MCF 10A (cell line): ENCODE results near the gene SLC12A6. TPM values are rescaled to one million over a fixed set of nuclear protein-coding genes. Genes with fewer than 3 reads are reported as not detected.
"Not testable (repeated sequence)": the region's sequence is repeated elsewhere in the genome, so short reads cannot be mapped to it uniquely, and the experiment has no call there.

Experiments
- BruUV-seq: library from RNA; stranded (reverse); fragments of 400-500 nt; replicated peaks from 2 replicates; lab custom pipeline; 2021; lab: Mats Ljungman, UMichigan
- CTCF ChIA-PET: fragments of 300-600 bp; sonication (Branson Sonifier 250); formaldehyde crosslinking; extraction: SDS; loops from one replicate; lab custom pipeline; 2021; ENCODE audit warnings: antibody characterized with exemption, inconsistent platforms; lab: Yijun Ruan, JAX
- POLR2A ChIA-PET: fragments of 300-600, 350-650 bp; sonication (Branson Sonifier 250); formaldehyde crosslinking; extraction: SDS; loops from one replicate; lab custom pipeline; 2020; ENCODE audit warnings: antibody characterized with exemption, inconsistent platforms; lab: Yijun Ruan, JAX
- DNase-seq: peaks from one replicate; pipeline ENCODE4 v3.0.0-alpha.2; 2018; ENCODE audit not compliant: unreplicated experiment
- H3K27ac Mint-ChIP-seq: one replicate; pipeline ENCODE4 v1.8.0; 2022; ENCODE audit warnings: mild to moderate bottlenecking, low read depth, mixed read lengths; ENCODE audit not compliant: unreplicated experiment
- H3K27me3 Mint-ChIP-seq: one replicate; pipeline ENCODE4 v1.8.0; 2022; ENCODE audit warnings: mixed read lengths; ENCODE audit not compliant: insufficient read depth, unreplicated experiment
- H3K36me3 Mint-ChIP-seq: one replicate; pipeline ENCODE4 v1.8.0; 2022; ENCODE audit warnings: mild to moderate bottlenecking, moderate library complexity, mixed read lengths; ENCODE audit not compliant: insufficient read depth, unreplicated experiment
- H3K4me1 Mint-ChIP-seq: one replicate; pipeline ENCODE4 v1.8.0; 2022; ENCODE audit warnings: mixed read lengths; ENCODE audit not compliant: insufficient read depth, unreplicated experiment
- H3K4me3 Mint-ChIP-seq: one replicate; pipeline ENCODE4 v1.8.0; 2022; ENCODE audit warnings: mild to moderate bottlenecking, moderate library complexity, mixed read lengths; ENCODE audit not compliant: unreplicated experiment
- H3K9me3 Mint-ChIP-seq: one replicate; pipeline ENCODE4 v1.8.0; 2022; ENCODE audit warnings: mixed read lengths; ENCODE audit not compliant: unreplicated experiment
- CTCF ChIP-seq: fragments of 200-600 bp; IDR thresholded peaks from one replicate; pipeline ENCODE4 v1.8.0; 2022; ENCODE audit warnings: antibody characterized with exemption, mild to moderate bottlenecking; ENCODE audit not compliant: unreplicated experiment
- intact Hi-C: fragments of 100-400 bp; cut with micrococcal nuclease; formaldehyde crosslinking; loops from 2 replicates; pipeline ENCODE4 v1.14.1; 2022
- total RNA-seq: library from RNA; stranded (reverse); gene quantifications from 2 replicates; pipeline ENCODE4 v1.2.3, GENCODE V29; 2022

The SLC12A6 gene
- total RNA-seq, 1 experiment from 2014 or later = 11.7 TPM

- Mint-ChIP-seq H3K27ac (peak within 1 kb of the TSS; percentile 93), H3K36me3 (peaks cover 14% of the 10 kb centered on the region), H3K27me3 (no peaks in the 10 kb centered on the region), H3K4me1 (peaks cover 17% of the 10 kb centered on the region), H3K9me3 (no peaks in the 10 kb centered on the region), H3K4me3 (peak within 1 kb of the TSS; percentile 80)
- peak; percentile 95 for DNase-seq
- TF ChIP-seq CTCF = peak; percentile 77
- CTCF ChIA-PET = interaction anchor here (0.6 to 5.0 kb wide), 27 partner anchors 11 to 615 kb away, joined by 3 to 64 read pairs (median 4); partner anchors contain the start of genes LPCAT4, NOP10 and NUTM1
- no TSS peak for BruUV-seq
- POLR2A ChIA-PET = interaction anchor here (0.6 to 3.9 kb wide), 26 partner anchors 9 to 374 kb away, joined by 3 to 32 read pairs (median 5); partner anchors contain the start of genes AVEN, EMC4, EMC7 and GOLGA8A
- intact Hi-C loops = loop anchor here (1.0 to 5.0 kb wide), 4 partner anchors 99 to 472 kb away; no protein-coding TSS in a partner anchor
Measured at GRCh38 chr15:34209421-34210282, 127.9 kb downstream of the SLC12A6 start, which contains the start of gene KATNBL1. Gene KATNBL1 (minus strand): TSS chr15:34210096. CDS start chr15:34163676, 46,420 bp downstream.

GRCh38 chr15:34206011-34206410 lies 131.6 kb downstream of the SLC12A6 start:
- no peak for TF ChIP-seq CTCF
- ChIA-PET POLR2A (interaction anchor here (0.7 kb wide), 2 partner anchors 43 to 231 kb away, joined by 3 read pairs; no protein-coding TSS in a partner anchor), CTCF (no interaction called here)
- H3K4me1 Mint-ChIP-seq = peaks cover 23% of the 10 kb centered on the region
- BruUV-seq = no TSS peak
- DNase-seq = peak; percentile 19
- intact Hi-C loops = no loop called here
- no peaks in the 10 kb centered on the region for H3K9me3 Mint-ChIP-seq
- no peak overlapping the region for H3K27ac Mint-ChIP-seq
- no peak overlapping the region for H3K4me3 Mint-ChIP-seq
- H3K27me3 Mint-ChIP-seq = no peaks in the 10 kb centered on the region
- H3K36me3 Mint-ChIP-seq = peaks cover 14% of the 10 kb centered on the region

GRCh38 chr15:34203936-34204335 lies 133.6 kb downstream of the SLC12A6 start:
- H3K9me3 Mint-ChIP-seq = no peaks in the 10 kb centered on the region
- no peak overlapping the region for H3K27ac Mint-ChIP-seq
- no peak overlapping the region for H3K4me3 Mint-ChIP-seq
- peaks cover 19% of the 10 kb centered on the region for H3K36me3 Mint-ChIP-seq
- ChIA-PET CTCF (no interaction called here), POLR2A (interaction anchor here (1.2 kb wide), 1 partner anchor 102 kb away, joined by 5 read pairs; the partner anchor contains the start of genes EMC7 and PGBD4)
- intact Hi-C loops = no loop called here
- no peak for TF ChIP-seq CTCF
- no peaks in the 10 kb centered on the region for H3K27me3 Mint-ChIP-seq
- no TSS peak for BruUV-seq
- H3K4me1 Mint-ChIP-seq = peaks cover 23% of the 10 kb centered on the region
- DNase-seq = no peak

GRCh38 chr15:34203305-34203704 lies 134.3 kb downstream of the SLC12A6 start:
- peaks cover 19% of the 10 kb centered on the region for H3K36me3 Mint-ChIP-seq
- POLR2A ChIA-PET = interaction anchor here (1.2 kb wide), 1 partner anchor 101 kb away, joined by 5 read pairs; the partner anchor contains the start of genes EMC7 and PGBD4
- H3K4me3 Mint-ChIP-seq = no peak overlapping the region
- TF ChIP-seq CTCF = no peak
- H3K27ac Mint-ChIP-seq = no peak overlapping the region
- intact Hi-C loops = no loop called here
- BruUV-seq = no TSS peak
- no peak for DNase-seq
- CTCF ChIA-PET = interaction anchor here (0.6 kb wide), 2 partner anchors 54 to 482 kb away, joined by 3 to 5 read pairs; no protein-coding TSS in a partner anchor
- no peaks in the 10 kb centered on the region for H3K27me3 Mint-ChIP-seq
- H3K4me1 Mint-ChIP-seq = peaks cover 19% of the 10 kb centered on the region
- no peaks in the 10 kb centered on the region for H3K9me3 Mint-ChIP-seq

- CTCF ChIA-PET, H3K4me3 Mint-ChIP-seq, H3K36me3 Mint-ChIP-seq, BruUV-seq, POLR2A ChIA-PET, intact Hi-C loops, H3K27me3 Mint-ChIP-seq, H3K27ac Mint-ChIP-seq, H3K9me3 Mint-ChIP-seq, H3K4me1 Mint-ChIP-seq, DNase-seq: not testable (repeated sequence)
Measured at GRCh38 chr15:34193272-34193671, 144.3 kb downstream of the SLC12A6 start.
